HEK293 (cell line): ENCODE results near the gene ILRUN.

Source experiments
- CTCF ChIA-PET: fragments of 350-600 bp; formaldehyde crosslinking; extraction: SDS; loops from one replicate; lab custom pipeline; 2021; ENCODE audit warnings: antibody characterized with exemption; lab: Yijun Ruan, JAX
- POLR2A ChIA-PET: fragments of 300-600 bp; formaldehyde crosslinking; extraction: SDS; loops from one replicate; lab custom pipeline; 2020; ENCODE audit warnings: antibody characterized with exemption, inconsistent platforms; lab: Yijun Ruan, JAX
- H3K27ac ChIP-seq: fragments of 200-500 bp; sonication (Bioruptor generic); 2 replicates; pipeline ENCODE4 v1.5.1; 2014; ENCODE audit warnings: low read depth, low read length, control low read depth, inconsistent platforms; ENCODE audit errors: extremely low read depth
- H3K36me3 ChIP-seq, 2 experiments: fragments of 200-500 bp in 1 of 2; sonication (Bioruptor generic) in 1 of 2; 1 replicate in 1 of 2; 2 replicates in 1 of 2; pipeline ENCODE4 v1.5.1; 2014 to 2017; ENCODE audit warnings: inconsistent platforms in 2 of 2, low read length in 2 of 2; ENCODE audit not compliant: control insufficient read depth in 2 of 2, insufficient read depth in 1 of 2
- H3K4me1 ChIP-seq: fragments of 200-500 bp; sonication (Bioruptor generic); 2 replicates; pipeline ENCODE4 v1.5.1; 2014; ENCODE audit warnings: mild to moderate bottlenecking, low read length, inconsistent platforms; ENCODE audit not compliant: control insufficient read depth, insufficient read depth
- H3K4me3 ChIP-seq: 2 replicates; pipeline ENCODE4 v1.5.1; 2011; ENCODE audit warnings: low read depth, mild to moderate bottlenecking, control low read depth, low read length, moderate library complexity
- H3K9me3 ChIP-seq: fragments of 200-500 bp; sonication (Bioruptor generic); 2 replicates; pipeline ENCODE4 v1.5.1; 2014; ENCODE audit warnings: low read depth, low read length, inconsistent platforms; ENCODE audit not compliant: control insufficient read depth, insufficient read depth
- BCL11B ChIP-seq: fragments of 450-650 bp; formaldehyde crosslinking; IDR thresholded peaks from 2 replicates; pipeline ENCODE4 v1.5.1; 2016; ENCODE audit warnings: low read depth, missing biosample characterization, missing genetic modification characterization
- HIC1 ChIP-seq: fragments of 450-650 bp; formaldehyde crosslinking; IDR thresholded peaks from 2 replicates; pipeline ENCODE4 v1.5.1; 2016; ENCODE audit warnings: missing biosample characterization, missing genetic modification characterization
- KLF1 ChIP-seq: fragments of 450-650 bp; formaldehyde crosslinking; IDR thresholded peaks from 2 replicates; pipeline ENCODE4 v1.5.1; 2016; ENCODE audit warnings: missing biosample characterization, missing genetic modification characterization
- PRDM4 ChIP-seq: fragments of 450-650 bp; formaldehyde crosslinking; IDR thresholded peaks from 2 replicates; pipeline ENCODE4 v1.5.1; 2017; ENCODE audit warnings: missing biosample characterization, missing genetic modification characterization
- RBAK ChIP-seq: fragments of 450-650 bp; formaldehyde crosslinking; IDR thresholded peaks from 2 replicates; pipeline ENCODE4 v1.5.1; 2016; ENCODE audit warnings: missing biosample characterization, missing genetic modification characterization
- ZBTB11 ChIP-seq: fragments of 450-650 bp; formaldehyde crosslinking; conservative IDR thresholded peaks from 2 replicates; pipeline ENCODE4 v1.5.1; 2016; ENCODE audit warnings: low read depth, missing biosample characterization, missing genetic modification characterization
- ZBTB48 ChIP-seq: fragments of 450-650 bp; formaldehyde crosslinking; IDR thresholded peaks from 2 replicates; pipeline ENCODE4 v1.5.1; 2016; ENCODE audit warnings: missing biosample characterization, missing genetic modification characterization
- ZFHX2 ChIP-seq: fragments of 450-650 bp; formaldehyde crosslinking; conservative IDR thresholded peaks from 2 replicates; pipeline ENCODE4 v1.5.1; 2016; ENCODE audit warnings: missing biosample characterization, missing genetic modification characterization
- ZFP37 ChIP-seq: fragments of 450-650 bp; formaldehyde crosslinking; IDR thresholded peaks from 2 replicates; pipeline ENCODE4 v1.5.1; 2016; ENCODE audit warnings: missing biosample characterization, missing genetic modification characterization
- ZFP69B ChIP-seq: fragments of 450-650 bp; formaldehyde crosslinking; IDR thresholded peaks from 2 replicates; pipeline ENCODE4 v1.5.1; 2016; ENCODE audit warnings: missing biosample characterization, missing genetic modification characterization
- ZNF513 ChIP-seq: fragments of 450-650 bp; IDR thresholded peaks from 2 replicates; pipeline ENCODE4 v1.5.1; 2018; ENCODE audit warnings: missing biosample characterization, missing genetic modification characterization
- ZNF521 ChIP-seq: fragments of 450-650 bp; formaldehyde crosslinking; IDR thresholded peaks from 2 replicates; pipeline ENCODE4 v1.5.1; 2017; ENCODE audit warnings: missing biosample characterization, mild to moderate bottlenecking, missing genetic modification characterization
- ZNF529 ChIP-seq: fragments of 450-650 bp; formaldehyde crosslinking; IDR thresholded peaks from 2 replicates; pipeline ENCODE4 v1.5.1; 2017; ENCODE audit warnings: missing genetic modification characterization, missing biosample characterization; ENCODE audit not compliant: insufficient replicate concordance
- ZNF596 ChIP-seq: fragments of 450-650 bp; IDR thresholded peaks from 2 replicates; pipeline ENCODE4 v1.5.0; 2018; ENCODE audit warnings: missing biosample characterization, mild to moderate bottlenecking, missing genetic modification characterization, moderate library complexity
- ZNF639 ChIP-seq: fragments of 450-650 bp; formaldehyde crosslinking; IDR thresholded peaks from 2 replicates; pipeline ENCODE4 v1.5.1; 2016; ENCODE audit warnings: missing biosample characterization, missing genetic modification characterization
- ZNF692 ChIP-seq: fragments of 450-650 bp; formaldehyde crosslinking; IDR thresholded peaks from 2 replicates; pipeline ENCODE4 v1.5.1; 2016; ENCODE audit warnings: missing biosample characterization, missing genetic modification characterization
- ZNF76 ChIP-seq: fragments of 450-650 bp; formaldehyde crosslinking; IDR thresholded peaks from 2 replicates; pipeline ENCODE4; 2016; ENCODE audit warnings: low read depth, missing biosample characterization, missing genetic modification characterization, borderline replicate concordance
- ZNF776 ChIP-seq: fragments of 450-650 bp; formaldehyde crosslinking; IDR thresholded peaks from 2 replicates; pipeline ENCODE4 v1.5.0; 2017; ENCODE audit warnings: missing biosample characterization, missing genetic modification characterization, borderline replicate concordance
- ZNF843 ChIP-seq: fragments of 450-650 bp; formaldehyde crosslinking; IDR thresholded peaks from 2 replicates; pipeline ENCODE4 v1.5.1; 2016; ENCODE audit warnings: missing biosample characterization, missing genetic modification characterization

The ILRUN gene

GRCh38 chr6:34696189-34696738 is 303 bp downstream of the ILRUN start (continued):
- TF ChIP-seq ZBTB11 (tag by site-specific recombination) (no peak), ZBTB48 (peak; percentile 100), ZNF596 (no peak), ZNF513 (no peak), ZNF776 (no peak), ZNF639 (tag by site-specific recombination) (no peak), BCL11B (tag by site-specific recombination) (no peak), ZNF521 (no peak), ZNF529 (tag by site-specific recombination) (no peak), HIC1 (tag by site-specific recombination) (peak; percentile 83), ZNF692 (peak; percentile 30; the same call in 1 of the 2 replicates), RBAK (no peak), ZFHX2 (peak; percentile 81), ZFP37 (tag by site-specific recombination) (no peak), ZNF843 (0 out of 2 replicates have a peak, but pooled peaks have one; percentile 9)
- TF ChIP-seq, all 188 proteins: peak for 26

- Histone ChIP-seq H3K27ac (peak overlapping the region; percentile 81), H3K4me3 (peak overlapping the region; percentile 96), H3K9me3 (no peaks in the 10 kb centered on the region), H3K36me3 (peaks cover 0 to 5% of the 10 kb centered on the region in 2 experiments; a peak in 1 of 3 replicates), H3K4me1 (no peaks in the 10 kb centered on the region)
- ChIA-PET CTCF (interaction anchor here (0.6 to 0.7 kb wide), 3 partner anchors 23 to 1276 kb away, joined by 3 to 6 read pairs (median 5); no protein-coding TSS in a partner anchor), POLR2A (interaction anchor here (0.7 to 2.2 kb wide), 14 partner anchors 11 to 270 kb away, joined by 3 to 17 read pairs (median 6); partner anchors contain the start of genes BLTP3A, RPS10, SNRPC and TAF11)
- 0 out of 2 replicates have a peak, but pooled peaks have one; percentile 32 for TF ChIP-seq ZBTB11 (tag by site-specific recombination)
- TF ChIP-seq ZFP69B (tag by site-specific recombination), result no peak
- peak; percentile 69; the same call in 1 of the 2 replicates for TF ChIP-seq ZNF76
- TF ChIP-seq PRDM4 (tag by site-specific recombination), result 0 out of 2 replicates have a peak, but pooled peaks have one; percentile 4
- TF ChIP-seq KLF1 (tag by site-specific recombination), result peak; percentile 64
Measured at GRCh38 chr6:34695729-34696188, 808 bp downstream of the ILRUN start.
